Kidney capillary endothelial cell (primary cell): Measurements from ENCODE around the gene RGS7.
"Not testable (repeated sequence)": the region's sequence is repeated elsewhere in the genome, so short reads cannot be mapped to it uniquely, and the experiment has no call there.

Experiments
- DNase-seq: peaks from one replicate; pipeline ENCODE4 v3.0.0-alpha.2; 2018; ENCODE audit warnings: low spot score

RGS7 gene

DNA sequence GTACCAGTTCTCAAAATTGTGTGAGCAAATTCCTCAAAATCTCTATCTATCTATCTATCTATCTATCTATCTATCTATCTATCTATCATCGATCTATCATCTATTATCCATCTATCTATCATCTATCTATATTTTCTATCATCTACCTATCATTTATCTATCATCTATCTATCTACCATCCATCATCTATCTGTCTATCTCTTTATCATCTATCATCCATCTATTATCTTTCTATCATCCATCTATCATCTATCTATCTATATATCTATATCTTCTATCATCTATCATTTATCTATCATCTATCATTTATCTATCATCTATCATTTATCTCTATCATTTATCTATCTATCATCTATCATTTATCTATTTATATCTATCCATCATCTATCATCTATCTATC, 380.3 kb downstream of the RGS7 start:
- DNase-seq: no peak

GRCh38 chr1:240973875-240974274, 383.1 kb downstream of the RGS7 start:
- DNase-seq: no peak

GRCh38 chr1:240972059-240972458, 384.9 kb downstream of the RGS7 start:
- DNase-seq: not testable (repeated sequence)

- DNase-seq: no peak
Observed at GRCh38 chr1:240970253-240970652, 386.8 kb downstream of the RGS7 start.

DNA sequence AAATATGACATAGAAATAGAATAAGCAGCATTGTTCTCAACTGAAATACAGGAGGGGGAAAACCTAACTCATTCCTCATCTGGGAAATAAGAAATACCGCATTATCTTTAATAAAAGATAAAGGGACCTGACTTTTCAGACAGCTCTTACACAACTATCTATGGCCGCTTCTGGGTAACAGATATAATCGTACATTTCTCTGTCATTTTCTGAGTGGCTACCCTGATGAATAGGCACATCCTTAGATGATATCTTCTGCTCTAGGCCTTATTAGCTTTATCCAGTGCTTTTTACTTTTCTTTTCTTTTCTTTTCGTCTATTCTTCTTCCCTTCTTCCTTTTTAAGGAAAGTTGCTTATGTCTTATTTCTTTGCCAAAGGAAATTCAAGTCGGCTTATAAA, 388.1 kb downstream of the RGS7 start:
- DNase-seq: no peak

- no peak for DNase-seq
Observed at GRCh38 chr1:240967070-240967724, 389.8 kb downstream of the RGS7 start.

DNA sequence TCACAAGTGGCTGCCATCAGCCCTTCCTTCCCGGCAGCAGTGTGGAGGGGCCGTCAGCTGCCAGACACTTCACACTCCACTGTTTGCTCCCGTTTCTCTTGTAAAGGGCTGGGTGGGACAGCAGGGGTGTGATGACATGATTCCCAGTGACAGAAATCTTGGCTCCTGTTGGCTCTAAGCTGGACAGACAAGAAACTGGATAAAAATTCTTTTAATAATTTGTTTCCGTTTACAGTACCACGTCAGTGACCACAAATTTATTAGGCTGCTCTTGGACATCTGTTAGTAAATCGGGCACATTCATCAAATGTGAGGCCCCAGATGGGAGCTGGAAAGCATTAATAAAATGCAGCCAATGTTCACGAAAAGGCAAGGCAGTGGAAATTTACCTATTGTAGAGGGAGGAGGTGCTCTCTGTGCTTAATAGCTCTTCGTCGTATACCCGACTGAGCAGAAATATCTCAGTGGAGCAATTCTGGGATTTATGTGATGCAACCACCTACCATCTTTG, 391.4 kb downstream of the RGS7 start:
- no peak for DNase-seq

DNA sequence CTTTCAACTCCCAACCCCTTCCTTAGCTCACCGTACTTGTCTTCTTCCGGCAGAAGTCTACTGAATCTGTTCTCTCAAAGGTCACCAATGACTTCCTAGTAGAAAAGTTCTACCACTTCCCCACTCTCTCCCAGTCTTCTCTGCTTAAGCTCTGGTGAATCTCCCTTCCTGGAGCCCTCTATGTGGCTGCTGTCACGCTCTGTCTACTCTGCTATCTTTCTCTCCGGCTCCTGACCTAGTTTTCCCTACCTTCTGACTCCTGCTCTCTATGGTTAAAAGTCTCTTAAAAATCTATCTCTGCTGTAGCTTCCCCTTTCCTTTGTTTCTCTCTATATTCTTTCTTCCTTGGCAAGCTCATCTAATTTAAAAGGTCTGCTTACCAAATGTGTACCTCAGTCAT, 394.9 kb downstream of the RGS7 start:
- DNase-seq: no peak

DNA sequence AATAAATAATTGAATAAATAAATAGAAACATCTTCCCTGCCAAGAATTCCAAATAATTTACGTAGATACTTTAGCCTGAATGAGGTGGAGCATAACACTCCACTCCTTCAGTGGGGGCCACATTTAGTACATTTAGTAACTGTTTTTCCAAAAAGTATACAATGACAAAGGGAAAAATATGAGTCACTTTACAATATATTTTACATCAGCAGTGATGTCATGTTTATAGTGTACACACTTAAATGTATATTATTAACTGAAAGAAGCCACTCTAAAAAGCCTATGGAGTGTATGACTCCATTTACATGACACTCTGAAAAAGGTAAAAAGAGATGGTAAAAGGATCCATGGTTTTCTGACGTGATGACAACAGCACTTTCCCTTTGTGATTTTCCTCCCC, 400.6 kb downstream of the RGS7 start:
- DNase-seq: no peak

GRCh38 chr1:240956020-240956419, 401.0 kb downstream of the RGS7 start:
- no peak for DNase-seq

- no peak for DNase-seq
Observed at GRCh38 chr1:240947438-240948224, 409.4 kb downstream of the RGS7 start.

GRCh38 chr1:240946926-240947325, 410.1 kb downstream of the RGS7 start:
- no peak for DNase-seq

DNA sequence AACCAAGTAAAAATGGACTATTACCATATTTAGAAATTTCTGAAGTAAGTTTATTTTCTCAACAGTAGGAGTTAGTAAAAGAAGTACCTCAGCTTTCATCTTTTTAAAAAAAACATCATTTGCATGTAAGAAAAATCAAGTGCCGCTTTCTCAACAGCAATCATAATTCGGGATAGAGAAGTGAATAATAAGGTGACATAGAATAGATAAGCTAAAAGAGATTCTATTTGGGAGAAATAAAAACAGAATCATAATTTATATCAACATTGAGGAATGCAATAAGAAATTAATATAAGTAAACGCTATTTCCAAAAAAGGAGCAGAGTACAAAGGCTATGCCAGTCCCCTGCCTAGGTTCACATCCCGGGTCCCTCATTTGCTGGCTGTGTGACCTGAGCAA, 414.1 kb downstream of the RGS7 start:
- DNase-seq: no peak

DNA sequence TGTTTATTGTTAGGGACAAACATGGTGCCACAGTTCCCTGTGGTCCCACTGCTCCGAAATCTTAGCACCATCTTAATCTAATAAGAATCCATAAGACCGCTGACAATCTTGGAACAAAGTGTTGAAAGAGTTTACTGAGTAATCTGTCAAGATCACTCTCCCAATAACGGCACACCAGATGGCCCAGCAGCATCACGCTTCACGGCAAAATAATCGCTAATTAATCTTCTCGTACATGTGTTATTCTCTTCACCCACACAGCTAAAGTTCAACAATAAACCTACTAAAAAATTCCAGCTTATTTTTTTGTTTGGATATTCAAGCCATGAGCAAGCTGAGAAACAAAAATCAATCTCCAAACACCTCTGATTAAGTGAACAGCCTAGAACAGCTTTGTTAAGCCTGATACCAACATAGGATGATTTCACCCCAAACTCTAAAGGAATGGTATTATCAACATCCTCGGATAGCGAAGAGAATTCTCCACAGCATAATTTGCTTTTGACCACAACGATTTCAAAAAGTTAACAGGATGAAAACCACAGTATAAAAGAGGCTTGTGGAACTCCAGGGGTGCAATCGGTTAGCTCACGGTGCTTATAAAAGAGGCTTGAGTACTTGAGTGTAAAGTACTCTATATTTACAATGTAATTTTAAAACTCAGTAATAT, 415.2 kb downstream of the RGS7 start:
- no peak for DNase-seq

DNA sequence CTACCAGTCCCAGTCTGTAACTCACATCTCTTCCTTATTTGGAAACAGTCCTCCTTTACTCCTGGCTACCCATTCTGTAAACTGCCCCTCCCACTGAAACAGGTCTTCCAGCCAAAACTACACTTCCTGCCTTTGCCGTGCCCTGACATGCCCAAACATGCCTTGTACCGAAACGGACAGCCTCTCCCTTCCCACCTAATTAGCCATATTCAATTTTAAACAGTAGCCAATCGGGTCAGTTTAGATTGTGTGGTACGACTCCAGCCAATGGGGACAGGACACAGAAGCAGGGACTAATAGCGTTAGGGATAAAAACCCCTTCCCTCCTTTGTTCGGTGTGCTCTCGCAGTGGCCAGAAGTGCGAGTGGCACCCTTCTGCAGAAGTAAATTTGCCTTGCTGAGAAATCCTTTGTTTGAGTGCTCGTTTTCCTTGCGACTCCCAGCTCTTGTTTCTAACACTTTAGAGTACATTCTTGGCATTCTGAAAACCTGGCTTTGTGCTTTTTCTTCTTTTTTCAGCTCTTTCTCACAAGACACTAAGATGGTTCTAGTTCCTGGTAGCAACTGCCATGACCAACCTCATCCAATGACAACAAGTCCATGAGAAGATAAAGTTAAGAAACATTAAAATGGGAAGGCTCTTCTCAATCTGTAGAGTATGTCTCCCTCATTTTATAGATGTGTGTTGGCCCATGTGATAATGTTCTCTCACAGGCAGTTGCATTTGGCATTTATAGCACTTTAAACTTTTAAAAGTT, 419.9 kb downstream of the RGS7 start:
- DNase-seq: no peak

DNA sequence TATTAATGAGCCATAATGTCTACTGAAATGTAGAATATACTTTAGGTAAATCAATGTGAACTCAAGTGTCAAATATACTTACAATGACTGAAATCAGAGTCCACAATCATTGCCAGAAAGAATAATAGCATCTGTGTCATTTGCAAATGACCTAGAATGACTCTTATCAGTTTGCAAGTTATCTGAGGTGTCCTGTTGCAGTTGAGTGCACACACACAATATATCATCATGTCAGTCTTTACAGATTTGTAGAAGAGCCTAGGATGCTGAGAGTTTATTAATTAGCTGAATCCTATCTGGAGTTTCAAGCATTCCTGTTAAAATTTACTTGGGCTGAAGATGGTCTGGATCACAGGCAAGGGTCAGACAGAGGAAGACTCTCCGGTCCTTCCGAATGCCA, 421.1 kb downstream of the RGS7 start:
- DNase-seq: no peak

DNA sequence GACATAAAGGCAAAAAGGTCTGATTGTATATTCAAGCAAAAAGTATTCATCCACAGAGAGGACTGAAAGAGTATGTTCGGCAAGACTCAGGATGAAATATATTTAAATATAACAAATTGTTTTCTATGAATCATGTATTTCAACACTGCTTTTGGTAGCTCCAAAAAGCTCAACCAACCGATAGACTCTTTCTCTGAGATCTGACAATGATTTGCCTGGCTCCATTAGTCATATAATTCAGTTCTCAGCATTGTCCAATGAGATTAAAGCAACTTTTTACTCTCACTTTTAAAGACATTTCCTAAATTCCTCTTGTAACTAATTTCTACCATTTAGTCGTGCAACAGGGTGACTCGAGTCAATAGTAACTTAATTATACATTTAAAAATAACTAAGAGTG, 426.0 kb downstream of the RGS7 start:
- DNase-seq: no peak

DNA sequence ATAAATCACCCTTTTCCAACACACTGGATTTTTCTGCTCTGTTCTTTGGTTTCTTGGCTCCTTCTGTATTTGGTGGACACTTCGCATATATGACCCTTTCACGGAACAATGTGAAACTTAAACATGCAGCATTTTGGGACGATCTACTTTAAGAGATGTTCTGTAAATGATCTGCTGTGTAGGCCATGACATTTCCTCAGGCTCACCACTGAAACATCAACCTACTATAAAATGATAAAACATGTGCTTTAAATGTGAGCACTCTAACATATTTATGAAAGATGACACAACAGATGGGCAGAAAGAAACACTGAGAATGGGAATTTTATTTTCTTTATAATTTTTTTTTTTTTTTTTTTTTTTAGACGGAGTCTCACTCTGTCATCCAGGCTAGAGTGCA, 428.7 kb downstream of the RGS7 start:
- no peak for DNase-seq

GRCh38 chr1:240927821-240928220, 429.2 kb downstream of the RGS7 start:
- DNase-seq: no peak

DNA sequence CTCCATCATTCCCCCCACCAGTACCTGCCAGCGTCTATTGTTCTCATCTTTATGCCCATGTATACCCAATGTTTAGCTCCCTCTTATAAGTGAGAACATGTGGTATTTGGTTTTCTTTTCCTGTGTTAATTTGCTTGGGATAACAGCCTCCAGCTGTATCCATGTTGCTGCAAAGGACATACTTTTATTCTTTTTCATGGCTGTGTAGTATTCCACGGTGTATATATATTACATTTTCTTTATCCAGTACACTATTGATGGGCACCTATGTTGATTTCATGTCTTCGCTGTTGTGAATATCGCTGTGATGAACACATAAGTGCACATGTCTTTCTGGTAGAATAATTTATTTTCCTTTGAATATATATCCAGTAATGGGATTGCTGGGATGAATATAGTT, 431.7 kb downstream of the RGS7 start:
- no peak for DNase-seq

GRCh38 chr1:240917976-240918375, 439.0 kb downstream of the RGS7 start:
- no peak for DNase-seq

- no peak for DNase-seq
Observed at GRCh38 chr1:240914506-240914905, 442.5 kb downstream of the RGS7 start.
